ENCODE results near the gene GLCCI1.
A peak's percentile ranks its signal among the peaks of the same experiment; 100 is the strongest.

The GLCCI1 gene

GRCh38 chr7:7943951-7944350 lies 24.6 kb upstream of the GLCCI1 start:
- TF ChIP-seq JUND (IDR thresholded peaks at IDR 0.05; ENCODE audit: low read depth), result no peak
- DNase-seq (ENCODE audit: low read depth in 1 of 2, low spot score in 1 of 2), result no peak
- in situ Hi-C loops (cut with HindIII; ENCODE audit: low pct_unique_long_range_greater_than_20kb, low sequenced_read_pairs), result no loop called here

- no peak for DNase-seq (ENCODE audit: low read depth in 1 of 2, low spot score in 1 of 2)
- no peak for TF ChIP-seq JUND (IDR thresholded peaks at IDR 0.05; ENCODE audit: low read depth)
- in situ Hi-C loops (cut with HindIII; ENCODE audit: low pct_unique_long_range_greater_than_20kb, low sequenced_read_pairs), result no loop called here
These were observed 23.8 kb upstream of the GLCCI1 start for GRCh38 chr7:7944619-7945282.

GRCh38 chr7:7946486-7946885 lies 22.1 kb upstream of the GLCCI1 start:
- no peak for TF ChIP-seq JUND (IDR thresholded peaks at IDR 0.05; ENCODE audit: low read depth)
- DNase-seq (ENCODE audit: low read depth in 1 of 2, low spot score in 1 of 2), result no peak
- in situ Hi-C loops (cut with HindIII; ENCODE audit: low pct_unique_long_range_greater_than_20kb, low sequenced_read_pairs), result no loop called here

- TF ChIP-seq JUND (IDR thresholded peaks at IDR 0.05; ENCODE audit: low read depth), result no peak
- in situ Hi-C loops (cut with HindIII; ENCODE audit: low pct_unique_long_range_greater_than_20kb, low sequenced_read_pairs), result no loop called here
- no peak for DNase-seq (ENCODE audit: low read depth in 1 of 2, low spot score in 1 of 2)
These were observed 20.4 kb upstream of the GLCCI1 start for GRCh38 chr7:7948232-7948631.

- no peak for TF ChIP-seq JUND (IDR thresholded peaks at IDR 0.05; ENCODE audit: low read depth)
- DNase-seq (ENCODE audit: low read depth in 1 of 2, low spot score in 1 of 2), result no peak
- in situ Hi-C loops (cut with HindIII; ENCODE audit: low pct_unique_long_range_greater_than_20kb, low sequenced_read_pairs), result no loop called here
These were observed 14.8 kb upstream of the GLCCI1 start for GRCh38 chr7:7953806-7954205.

- peak in 1 of 2 experiments; percentile 44 for DNase-seq (ENCODE audit: low read depth in 1 of 2, low spot score in 1 of 2)
- in situ Hi-C loops (cut with HindIII; ENCODE audit: low pct_unique_long_range_greater_than_20kb, low sequenced_read_pairs), result no loop called here
- no peak for TF ChIP-seq JUND (IDR thresholded peaks at IDR 0.05; ENCODE audit: low read depth)
These were observed 12.0 kb upstream of the GLCCI1 start for GRCh38 chr7:7956531-7957128.

- TF ChIP-seq JUND (IDR thresholded peaks at IDR 0.05; ENCODE audit: low read depth), result no peak
- no peak for DNase-seq (ENCODE audit: low read depth in 1 of 2, low spot score in 1 of 2)
- in situ Hi-C loops (cut with HindIII; ENCODE audit: low pct_unique_long_range_greater_than_20kb, low sequenced_read_pairs), result no loop called here
These were observed 11.1 kb upstream of the GLCCI1 start for GRCh38 chr7:7957513-7957912.

GRCh38 chr7:7959979-7960670 lies 8.5 kb upstream of the GLCCI1 start:
- in situ Hi-C loops (cut with HindIII; ENCODE audit: low pct_unique_long_range_greater_than_20kb, low sequenced_read_pairs), result no loop called here
- DNase-seq (ENCODE audit: low read depth in 1 of 2, low spot score in 1 of 2), result no peak
- TF ChIP-seq JUND (IDR thresholded peaks at IDR 0.05; ENCODE audit: low read depth), result no peak

- no peak for TF ChIP-seq JUND (IDR thresholded peaks at IDR 0.05; ENCODE audit: low read depth)
- DNase-seq (ENCODE audit: low read depth in 1 of 2, low spot score in 1 of 2), result no peak
- in situ Hi-C loops (cut with HindIII; ENCODE audit: low pct_unique_long_range_greater_than_20kb, low sequenced_read_pairs), result no loop called here
These were observed 5.7 kb upstream of the GLCCI1 start for GRCh38 chr7:7962851-7963250.

- TF ChIP-seq JUND (IDR thresholded peaks at IDR 0.05; ENCODE audit: low read depth), result no peak
- no peak for DNase-seq (ENCODE audit: low read depth in 1 of 2, low spot score in 1 of 2)
- in situ Hi-C loops (cut with HindIII; ENCODE audit: low pct_unique_long_range_greater_than_20kb, low sequenced_read_pairs), result no loop called here
These were observed 4.3 kb upstream of the GLCCI1 start for GRCh38 chr7:7964250-7964649.

GRCh38 chr7:7964691-7965090 lies 3.9 kb upstream of the GLCCI1 start:
- in situ Hi-C loops (cut with HindIII; ENCODE audit: low pct_unique_long_range_greater_than_20kb, low sequenced_read_pairs), result no loop called here
- TF ChIP-seq JUND (IDR thresholded peaks at IDR 0.05; ENCODE audit: low read depth), result no peak

GRCh38 chr7:7965301-7965700 lies 3.3 kb upstream of the GLCCI1 start:
- in situ Hi-C loops (cut with HindIII; ENCODE audit: low pct_unique_long_range_greater_than_20kb, low sequenced_read_pairs), result no loop called here
- no peak for DNase-seq (ENCODE audit: low read depth in 1 of 2, low spot score in 1 of 2)
- TF ChIP-seq JUND (IDR thresholded peaks at IDR 0.05; ENCODE audit: low read depth), result no peak

More at GRCh38 chr7:7964691-7965090, 3.9 kb upstream of the GLCCI1 start:
- DNase-seq (ENCODE audit: low read depth in 1 of 2, low spot score in 1 of 2), result no peak

GRCh38 chr7:7966141-7966734 lies 2.4 kb upstream of the GLCCI1 start:
- DNase-seq (ENCODE audit: low read depth in 1 of 2, low spot score in 1 of 2), result no peak
- in situ Hi-C loops (cut with HindIII; ENCODE audit: low pct_unique_long_range_greater_than_20kb, low sequenced_read_pairs), result no loop called here
- TF ChIP-seq JUND (IDR thresholded peaks at IDR 0.05; ENCODE audit: low read depth), result no peak
